Osteoblast (primary cell): ENCODE results near the gene RMI2. TPM values are rescaled to one million over a fixed set of nuclear protein-coding genes. Genes with fewer than 3 reads are reported as not detected.

Experiments
- DNase-seq: peaks from one replicate; pipeline ENCODE4 v3.0.0; 2011; ENCODE audit warnings: low spot score, mixed read lengths; ENCODE audit not compliant: insufficient read length; ENCODE audit errors: missing footprints
- H2AFZ ChIP-seq: 2 replicates; pipeline ENCODE4 v1.6.0; 2011; ENCODE audit warnings: mild to moderate bottlenecking, low read length
- H3K27ac ChIP-seq: 2 replicates; pipeline ENCODE4 v1.5.1; 2011; ENCODE audit warnings: mild to moderate bottlenecking, low read depth, low read length, moderate library complexity
- H3K27me3 ChIP-seq: 2 replicates; pipeline ENCODE4 v1.6.0; 2012; ENCODE audit warnings: mild to moderate bottlenecking, control low read depth, inconsistent platforms, low read length, moderate library complexity; ENCODE audit not compliant: insufficient read depth
- H3K36me3 ChIP-seq: 2 replicates; pipeline ENCODE4 v1.5.1; 2011; ENCODE audit warnings: mild to moderate bottlenecking, low read length, control low read depth, moderate library complexity; ENCODE audit not compliant: insufficient read depth
- H3K4me1 ChIP-seq: 2 replicates; pipeline ENCODE4 v1.5.1; 2011; ENCODE audit warnings: mild to moderate bottlenecking, low read length, control low read depth, moderate library complexity; ENCODE audit not compliant: insufficient read depth
- H3K4me2 ChIP-seq: 2 replicates; pipeline ENCODE4 v1.6.0; 2011; ENCODE audit warnings: mild to moderate bottlenecking, low read length; ENCODE audit not compliant: insufficient read depth
- H3K4me3 ChIP-seq: fragments of 200-600 bp; sonication (generic); 3 replicates; pipeline ENCODE4 v1.5.1; 2012; ENCODE audit warnings: mild to moderate bottlenecking, low read length, inconsistent platforms; ENCODE audit not compliant: insufficient read depth
- H3K79me2 ChIP-seq: 2 replicates; pipeline ENCODE4 v1.6.0; 2012; ENCODE audit warnings: mild to moderate bottlenecking, low read length, control low read depth, inconsistent platforms; ENCODE audit not compliant: insufficient read depth
- H3K9me3 ChIP-seq: 2 replicates; pipeline ENCODE4 v1.5.1; 2011; ENCODE audit warnings: low read depth, low read length, control low read depth
- H4K20me1 ChIP-seq: 2 replicates; pipeline ENCODE4 v1.6.0; 2012; ENCODE audit warnings: mild to moderate bottlenecking, low read length, control low read depth; ENCODE audit not compliant: insufficient read depth
- total RNA-seq: library from RNA; depleted of rRNA; stranded (reverse); fragments of >200 nt; gene quantifications from 2 replicates; pipeline ENCODE4 v1.2.3, GENCODE V29; 2012
- TF ChIP-seq, protein P1 (sequence below): IDR thresholded peaks from 2 replicates; pipeline ENCODE4 v1.5.1; 2011; ENCODE audit warnings: mild to moderate bottlenecking, low read depth, low read length, moderate library complexity; ENCODE audit errors: extremely low read depth

The RMI2 gene
- total RNA-seq, 1 donor = 1.4 TPM

DNA sequence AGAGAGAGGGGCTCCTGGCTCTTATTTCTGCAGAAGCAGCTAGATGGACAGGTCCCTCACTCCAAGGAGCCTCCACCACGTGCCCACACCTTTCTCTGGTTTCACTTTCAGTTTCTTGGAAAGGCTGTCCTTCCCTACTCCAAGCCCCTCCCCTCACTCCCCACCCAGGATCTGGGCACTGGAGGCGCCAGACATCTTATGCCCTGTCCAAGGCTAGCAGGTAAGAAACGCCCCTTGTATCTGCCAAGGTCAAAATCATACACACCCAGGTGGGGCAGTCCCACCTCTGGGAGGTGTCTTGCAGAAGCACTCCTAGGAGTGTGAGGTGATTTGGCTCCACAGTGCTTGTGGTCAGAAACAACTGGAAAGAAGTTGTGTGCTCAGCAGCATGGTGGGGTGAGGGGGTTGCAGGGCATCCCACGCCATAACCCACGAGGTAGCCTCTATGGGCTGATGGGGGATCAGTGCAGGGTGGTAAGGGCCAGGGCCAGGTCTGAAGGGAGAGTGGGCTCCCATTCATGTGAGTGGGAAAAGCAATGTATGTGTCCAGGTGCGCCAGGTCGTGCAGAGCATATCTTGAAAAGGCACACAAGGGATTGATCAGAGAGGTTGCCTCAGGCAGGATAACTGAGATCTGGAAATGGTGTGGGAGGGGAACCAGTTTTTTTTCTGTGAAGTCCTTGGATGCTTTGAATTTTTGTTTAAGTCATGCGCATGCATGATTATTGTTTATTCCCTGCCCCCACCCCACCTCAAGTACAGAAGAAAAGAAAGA is 32.4 kb upstream of the RMI2 start:
- Histone ChIP-seq H3K4me1 (peaks cover 12% of the 10 kb centered on the region), H3K79me2 (no peaks in the 10 kb centered on the region), H3K9me3 (no peaks in the 10 kb centered on the region), H3K36me3 (no peaks in the 10 kb centered on the region), H3K4me3 (no peak overlapping the region), H3K27me3 (no peaks in the 10 kb centered on the region), H4K20me1 (no peaks in the 10 kb centered on the region), H3K27ac (no peak overlapping the region), H3K4me2 (peak overlapping the region; percentile 32), H2AFZ (no peak overlapping the region)
- TF ChIP-seq, protein P1, sequence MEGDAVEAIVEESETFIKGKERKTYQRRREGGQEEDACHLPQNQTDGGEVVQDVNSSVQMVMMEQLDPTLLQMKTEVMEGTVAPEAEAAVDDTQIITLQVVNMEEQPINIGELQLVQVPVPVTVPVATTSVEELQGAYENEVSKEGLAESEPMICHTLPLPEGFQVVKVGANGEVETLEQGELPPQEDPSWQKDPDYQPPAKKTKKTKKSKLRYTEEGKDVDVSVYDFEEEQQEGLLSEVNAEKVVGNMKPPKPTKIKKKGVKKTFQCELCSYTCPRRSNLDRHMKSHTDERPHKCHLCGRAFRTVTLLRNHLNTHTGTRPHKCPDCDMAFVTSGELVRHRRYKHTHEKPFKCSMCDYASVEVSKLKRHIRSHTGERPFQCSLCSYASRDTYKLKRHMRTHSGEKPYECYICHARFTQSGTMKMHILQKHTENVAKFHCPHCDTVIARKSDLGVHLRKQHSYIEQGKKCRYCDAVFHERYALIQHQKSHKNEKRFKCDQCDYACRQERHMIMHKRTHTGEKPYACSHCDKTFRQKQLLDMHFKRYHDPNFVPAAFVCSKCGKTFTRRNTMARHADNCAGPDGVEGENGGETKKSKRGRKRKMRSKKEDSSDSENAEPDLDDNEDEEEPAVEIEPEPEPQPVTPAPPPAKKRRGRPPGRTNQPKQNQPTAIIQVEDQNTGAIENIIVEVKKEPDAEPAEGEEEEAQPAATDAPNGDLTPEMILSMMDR = no peak
- peak; percentile 55 for DNase-seq

DNA sequence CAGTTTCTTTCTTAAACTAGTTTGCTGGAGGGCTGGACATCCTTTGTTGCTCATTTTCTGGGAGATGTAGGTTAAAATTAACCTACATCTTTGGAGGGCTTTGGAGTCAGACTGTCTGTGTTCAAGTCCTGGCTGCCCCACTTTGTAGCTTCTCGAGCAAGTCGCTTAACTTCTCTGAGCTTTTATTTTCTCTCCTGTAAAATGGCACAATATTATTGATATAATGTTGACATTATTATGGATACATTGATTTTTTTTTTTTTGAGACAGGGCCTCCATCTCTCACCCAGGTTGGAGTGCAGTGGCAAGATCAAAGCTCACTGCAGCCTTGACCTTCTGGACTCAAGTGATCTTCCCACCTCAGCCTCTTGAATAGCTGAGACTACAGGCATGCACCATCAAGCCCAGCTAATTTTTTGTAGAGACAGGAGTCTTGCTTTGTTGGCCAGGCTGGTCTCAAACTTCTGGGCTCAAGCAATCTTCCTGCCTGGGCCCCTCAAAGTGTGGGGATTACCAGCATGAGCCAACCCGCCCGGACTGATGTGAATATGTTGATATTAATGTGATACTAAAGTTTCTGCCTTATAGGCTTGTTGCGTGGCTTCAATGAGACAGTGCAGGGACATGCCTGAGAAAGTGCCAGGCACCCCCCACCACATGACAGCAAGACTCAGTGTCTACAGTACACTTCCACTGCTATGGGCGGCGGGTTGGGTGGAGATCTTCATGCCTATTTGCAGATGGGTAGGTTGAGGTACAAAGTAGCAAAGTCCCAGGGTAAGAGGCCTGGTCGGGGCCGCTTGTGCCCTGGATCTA is 31.6 kb upstream of the RMI2 start:
- H3K4me3 ChIP-seq = no peak overlapping the region
- H3K27ac ChIP-seq = no peak overlapping the region
- no peaks in the 10 kb centered on the region for H4K20me1 ChIP-seq
- H3K4me2 ChIP-seq = no peak overlapping the region
- no peaks in the 10 kb centered on the region for H3K36me3 ChIP-seq
- H3K79me2 ChIP-seq = no peaks in the 10 kb centered on the region
- H3K27me3 ChIP-seq = no peaks in the 10 kb centered on the region
- H3K4me1 ChIP-seq = peaks cover 12% of the 10 kb centered on the region
- TF ChIP-seq, protein P1 = no peak
- peak; percentile 55 for DNase-seq
- H3K9me3 ChIP-seq = no peaks in the 10 kb centered on the region
- no peak overlapping the region for H2AFZ ChIP-seq

GRCh38 chr16:11314309-11314894 is 30.9 kb upstream of the RMI2 start:
- Histone ChIP-seq H4K20me1 (no peaks in the 10 kb centered on the region), H2AFZ (no peak overlapping the region), H3K4me3 (no peak overlapping the region), H3K4me2 (no peak overlapping the region), H3K79me2 (no peaks in the 10 kb centered on the region), H3K9me3 (no peaks in the 10 kb centered on the region), H3K36me3 (no peaks in the 10 kb centered on the region), H3K27ac (no peak overlapping the region), H3K27me3 (no peaks in the 10 kb centered on the region), H3K4me1 (peaks cover 12% of the 10 kb centered on the region)
- no peak for DNase-seq
- TF ChIP-seq, protein P1 = no peak

DNA sequence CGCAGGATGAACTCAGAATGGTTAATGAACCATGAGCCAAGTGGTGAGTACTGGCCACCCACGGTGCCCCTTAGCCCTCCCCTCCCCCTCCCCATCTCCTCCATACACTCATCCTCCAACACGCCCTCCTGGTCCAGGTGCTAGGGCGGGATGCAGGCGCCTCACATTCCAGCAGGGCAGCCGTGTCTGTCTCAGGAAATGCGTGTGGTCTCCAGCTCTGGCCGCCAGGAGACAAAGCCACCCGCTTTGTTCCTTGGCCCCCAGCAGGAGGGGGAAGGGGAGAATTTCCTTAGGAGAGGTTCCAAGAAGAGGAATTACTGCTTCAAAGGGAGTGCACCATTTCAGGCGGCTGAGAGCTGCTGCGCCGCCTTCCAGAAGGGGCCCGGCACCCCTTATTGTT is 29.7 kb upstream of the RMI2 start:
- H3K4me3 ChIP-seq = no peak overlapping the region
- DNase-seq = peak; percentile 49
- H3K4me2 ChIP-seq = no peak overlapping the region
- no peaks in the 10 kb centered on the region for H3K27me3 ChIP-seq
- no peak overlapping the region for H2AFZ ChIP-seq
- no peaks in the 10 kb centered on the region for H3K36me3 ChIP-seq
- H3K9me3 ChIP-seq = no peaks in the 10 kb centered on the region
- no peaks in the 10 kb centered on the region for H4K20me1 ChIP-seq
- H3K4me1 ChIP-seq = peaks cover 12% of the 10 kb centered on the region
- TF ChIP-seq, protein P1 = no peak
- no peaks in the 10 kb centered on the region for H3K79me2 ChIP-seq
- no peak overlapping the region for H3K27ac ChIP-seq
